H7 (cell line): ENCODE measurements around the gene NDUFB8. TPM values are rescaled to one million over a fixed set of nuclear protein-coding genes. Genes with fewer than 3 reads are reported as not detected.

Experiments used
- DNase-seq: peaks from one replicate; pipeline ENCODE4 v3.0.0; 2012
- H3K27me3 ChIP-seq: 2 replicates; pipeline ENCODE4 v1.6.0; 2011; ENCODE audit warnings: mild to moderate bottlenecking, low read length; ENCODE audit not compliant: control insufficient read depth, insufficient read depth
- H3K36me3 ChIP-seq: replicated peaks from 2 replicates; pipeline ENCODE4 v1.5.1; 2011; ENCODE audit warnings: low read length; ENCODE audit not compliant: control insufficient read depth, insufficient read depth
- H3K4me3 ChIP-seq: 2 replicates; pipeline ENCODE4 v1.5.1; 2011; ENCODE audit warnings: low read depth, mild to moderate bottlenecking, control low read depth, low read length, moderate library complexity; ENCODE audit not compliant: insufficient read depth
- total RNA-seq: library from RNA; depleted of rRNA; stranded (reverse); fragments of >200 nt; shearing (Covaris generic); gene quantifications from 2 replicates; pipeline ENCODE4 v1.2.3, GENCODE V29; 2014; rRNA removed

The NDUFB8 gene
- total RNA-seq, 1 experiment from 2014 or later: 206 TPM

DNA sequence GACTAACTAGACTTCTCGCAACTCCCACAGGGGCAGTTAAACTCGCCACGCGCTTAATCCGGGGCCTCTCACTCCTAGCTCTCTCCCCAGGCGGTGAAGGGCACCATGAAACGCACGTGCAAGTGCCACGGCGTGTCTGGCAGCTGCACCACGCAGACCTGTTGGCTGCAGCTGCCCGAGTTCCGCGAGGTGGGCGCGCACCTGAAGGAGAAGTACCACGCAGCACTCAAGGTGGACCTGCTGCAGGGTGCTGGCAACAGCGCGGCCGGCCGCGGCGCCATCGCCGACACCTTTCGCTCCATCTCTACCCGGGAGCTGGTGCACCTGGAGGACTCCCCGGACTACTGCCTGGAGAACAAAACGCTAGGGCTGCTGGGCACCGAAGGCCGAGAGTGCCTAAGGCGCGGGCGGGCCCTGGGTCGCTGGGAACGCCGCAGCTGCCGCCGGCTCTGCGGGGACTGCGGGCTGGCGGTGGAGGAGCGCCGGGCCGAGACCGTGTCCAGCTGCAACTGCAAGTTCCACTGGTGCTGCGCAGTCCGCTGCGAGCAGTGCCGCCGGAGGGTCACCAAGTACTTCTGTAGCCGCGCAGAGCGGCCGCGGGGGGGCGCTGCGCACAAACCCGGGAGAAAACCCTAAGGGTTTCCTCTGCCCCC, 47.4 kb downstream of the NDUFB8 start:
- Histone ChIP-seq H3K36me3 (no peaks in the 10 kb centered on the region), H3K27me3 (peaks cover 78% of the 10 kb centered on the region), H3K4me3 (peak overlapping the region; percentile 44)
- DNase-seq: peak; percentile 90

GRCh38 chr10:100481462-100482081, 48.1 kb downstream of the NDUFB8 start:
- H3K27me3 ChIP-seq: peaks cover 70% of the 10 kb centered on the region
- peak overlapping the region; percentile 44 for H3K4me3 ChIP-seq
- no peaks in the 10 kb centered on the region for H3K36me3 ChIP-seq
- peak; percentile 85 for DNase-seq

- no peak overlapping the region for H3K4me3 ChIP-seq
- DNase-seq: no peak
- peaks cover 64% of the 10 kb centered on the region for H3K27me3 ChIP-seq
- no peaks in the 10 kb centered on the region for H3K36me3 ChIP-seq
These were observed 49.7 kb downstream of the NDUFB8 start for GRCh38 chr10:100480002-100480401.

GRCh38 chr10:100479037-100479436, 50.6 kb downstream of the NDUFB8 start:
- no peak for DNase-seq
- Histone ChIP-seq H3K27me3 (peaks cover 55% of the 10 kb centered on the region), H3K4me3 (no peak overlapping the region), H3K36me3 (no peaks in the 10 kb centered on the region)

GRCh38 chr10:100477970-100478369, 51.7 kb downstream of the NDUFB8 start:
- H3K36me3 ChIP-seq: no peaks in the 10 kb centered on the region
- peaks cover 46% of the 10 kb centered on the region for H3K27me3 ChIP-seq
- no peak for DNase-seq
- no peak overlapping the region for H3K4me3 ChIP-seq

Other genes starting within 250 kb of the NDUFB8 start
- 42.5 and 45.8 TPM in 2 replicates for gene BLOC1S2, start 243.2 kb downstream of the NDUFB8 start, total RNA-seq
- not detected in 2 replicates for gene PKD2L1, start 199.6 kb downstream of the NDUFB8 start, total RNA-seq
- gene SCD, start 182.6 kb downstream of the NDUFB8 start, total RNA-seq: 215 and 258 TPM in 2 replicates
- 0.10 and 0.37 TPM in 2 replicates for gene WNT8B, start 66.9 kb downstream of the NDUFB8 start, total RNA-seq
- 1.3 and 3.2 TPM in 2 replicates for gene SEC31B, start 10.0 kb downstream of the NDUFB8 start, total RNA-seq
- 8.1 and 10.0 TPM in 2 replicates for gene HIF1AN, start 6.1 kb upstream of the NDUFB8 start, total RNA-seq
- gene PAX2, start 215.7 kb upstream of the NDUFB8 start, total RNA-seq: 0.10 TPM in 1 of 2 replicates, not detected in the other